WTC11 (cell line): ENCODE measurements around the gene EPM2A.

Source experiments
- CREB1 ChIP-seq: sonication (generic); formaldehyde crosslinking; IDR thresholded peaks from 2 replicates; pipeline ENCODE4 v1.8.0; 2023; ENCODE audit warnings: mild to moderate bottlenecking, missing genetic modification reagents
- FOXP1 ChIP-seq: sonication (generic); formaldehyde crosslinking; IDR thresholded peaks from 2 replicates; pipeline ENCODE4 v1.8.0; 2022; ENCODE audit warnings: missing genetic modification reagents, mild to moderate bottlenecking, moderate library complexity, borderline replicate concordance
- NR3C1 ChIP-seq: sonication (generic); formaldehyde crosslinking; conservative IDR thresholded peaks from 2 replicates; pipeline ENCODE4 v1.8.1; 2023; ENCODE audit warnings: low read depth, mild to moderate bottlenecking, missing genetic modification reagents
- PRDM15 ChIP-seq: sonication (generic); formaldehyde crosslinking; IDR thresholded peaks from 2 replicates; pipeline ENCODE4 v1.8.0; 2022; ENCODE audit warnings: missing genetic modification reagents
- SOX15 ChIP-seq: fragments of 250-450 bp; sonication (Bioruptor Pico); IDR thresholded peaks from 2 replicates; pipeline ENCODE4 v1.9.0; 2021; ENCODE audit warnings: mild to moderate bottlenecking
- ZNF138 ChIP-seq: sonication (generic); formaldehyde crosslinking; conservative IDR thresholded peaks from 2 replicates; pipeline ENCODE4 v1.8.1; 2022; ENCODE audit warnings: mild to moderate bottlenecking, moderate library complexity, missing genetic modification reagents
- ZNF219 ChIP-seq: sonication (generic); formaldehyde crosslinking; IDR thresholded peaks from 2 replicates; pipeline ENCODE4 v1.8.0; 2023; ENCODE audit warnings: missing genetic modification reagents, mild to moderate bottlenecking, borderline replicate concordance
- TF ChIP-seq, protein P1 (sequence below): sonication (generic); formaldehyde crosslinking; IDR thresholded peaks from 2 replicates; pipeline ENCODE4 v1.8.0; 2022; ENCODE audit warnings: mild to moderate bottlenecking, missing genetic modification reagents
- TF ChIP-seq, protein P2 (sequence below): fragments of 200-600 bp; IDR thresholded peaks from 2 replicates; pipeline ENCODE4 v1.8.0; 2022; ENCODE audit warnings: antibody characterized with exemption
- TF ChIP-seq, protein P3 (sequence below): sonication (generic); formaldehyde crosslinking; IDR thresholded peaks from 2 replicates; pipeline ENCODE4 v1.8.1; 2022; ENCODE audit warnings: mild to moderate bottlenecking, missing genetic modification reagents, moderate library complexity, borderline replicate concordance
- TF ChIP-seq, protein P4 (sequence below): fragments of 250-450 bp; sonication (Bioruptor Pico); IDR thresholded peaks from 2 replicates; pipeline ENCODE4 v1.8.0; 2021; ENCODE audit warnings: mild to moderate bottlenecking

DNA sequence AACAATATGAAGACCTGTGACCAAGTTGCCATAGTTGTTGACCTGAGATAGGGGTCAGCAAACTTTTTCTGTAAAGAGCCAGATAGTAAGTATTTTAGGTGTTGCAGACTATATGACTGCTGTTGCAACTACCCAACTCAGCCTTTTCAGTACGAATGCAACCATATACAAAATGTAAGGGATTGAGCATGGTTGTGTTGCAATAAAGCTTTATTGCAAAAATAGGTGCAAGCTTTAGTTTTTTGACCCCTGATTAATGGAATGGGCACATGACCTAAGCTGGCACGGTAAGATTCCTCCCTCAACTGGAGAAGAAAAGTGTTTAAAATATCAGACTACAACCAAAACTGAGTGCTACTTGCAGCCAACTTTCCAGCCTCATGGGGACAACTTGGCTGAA lies 17.3 kb upstream of the EPM2A start:
- TF ChIP-seq CREB1 (CRISPR knock-in tag) (no peak), ZNF138 (no peak), PRDM15 (no peak), SOX15 (no peak), NR3C1 (CRISPR knock-in tag) (no peak), ZNF219 (CRISPR knock-in tag) (no peak), FOXP1 (CRISPR knock-in tag) (no peak)
- TF ChIP-seq, protein P1, sequence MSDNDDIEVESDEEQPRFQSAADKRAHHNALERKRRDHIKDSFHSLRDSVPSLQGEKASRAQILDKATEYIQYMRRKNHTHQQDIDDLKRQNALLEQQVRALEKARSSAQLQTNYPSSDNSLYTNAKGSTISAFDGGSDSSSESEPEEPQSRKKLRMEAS (CRISPR knock-in tag) = no peak
- TF ChIP-seq, protein P2, sequence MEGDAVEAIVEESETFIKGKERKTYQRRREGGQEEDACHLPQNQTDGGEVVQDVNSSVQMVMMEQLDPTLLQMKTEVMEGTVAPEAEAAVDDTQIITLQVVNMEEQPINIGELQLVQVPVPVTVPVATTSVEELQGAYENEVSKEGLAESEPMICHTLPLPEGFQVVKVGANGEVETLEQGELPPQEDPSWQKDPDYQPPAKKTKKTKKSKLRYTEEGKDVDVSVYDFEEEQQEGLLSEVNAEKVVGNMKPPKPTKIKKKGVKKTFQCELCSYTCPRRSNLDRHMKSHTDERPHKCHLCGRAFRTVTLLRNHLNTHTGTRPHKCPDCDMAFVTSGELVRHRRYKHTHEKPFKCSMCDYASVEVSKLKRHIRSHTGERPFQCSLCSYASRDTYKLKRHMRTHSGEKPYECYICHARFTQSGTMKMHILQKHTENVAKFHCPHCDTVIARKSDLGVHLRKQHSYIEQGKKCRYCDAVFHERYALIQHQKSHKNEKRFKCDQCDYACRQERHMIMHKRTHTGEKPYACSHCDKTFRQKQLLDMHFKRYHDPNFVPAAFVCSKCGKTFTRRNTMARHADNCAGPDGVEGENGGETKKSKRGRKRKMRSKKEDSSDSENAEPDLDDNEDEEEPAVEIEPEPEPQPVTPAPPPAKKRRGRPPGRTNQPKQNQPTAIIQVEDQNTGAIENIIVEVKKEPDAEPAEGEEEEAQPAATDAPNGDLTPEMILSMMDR = no peak
- TF ChIP-seq, protein P3, sequence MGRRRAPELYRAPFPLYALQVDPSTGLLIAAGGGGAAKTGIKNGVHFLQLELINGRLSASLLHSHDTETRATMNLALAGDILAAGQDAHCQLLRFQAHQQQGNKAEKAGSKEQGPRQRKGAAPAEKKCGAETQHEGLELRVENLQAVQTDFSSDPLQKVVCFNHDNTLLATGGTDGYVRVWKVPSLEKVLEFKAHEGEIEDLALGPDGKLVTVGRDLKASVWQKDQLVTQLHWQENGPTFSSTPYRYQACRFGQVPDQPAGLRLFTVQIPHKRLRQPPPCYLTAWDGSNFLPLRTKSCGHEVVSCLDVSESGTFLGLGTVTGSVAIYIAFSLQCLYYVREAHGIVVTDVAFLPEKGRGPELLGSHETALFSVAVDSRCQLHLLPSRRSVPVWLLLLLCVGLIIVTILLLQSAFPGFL (CRISPR knock-in tag) = no peak
- TF ChIP-seq, protein P4, sequence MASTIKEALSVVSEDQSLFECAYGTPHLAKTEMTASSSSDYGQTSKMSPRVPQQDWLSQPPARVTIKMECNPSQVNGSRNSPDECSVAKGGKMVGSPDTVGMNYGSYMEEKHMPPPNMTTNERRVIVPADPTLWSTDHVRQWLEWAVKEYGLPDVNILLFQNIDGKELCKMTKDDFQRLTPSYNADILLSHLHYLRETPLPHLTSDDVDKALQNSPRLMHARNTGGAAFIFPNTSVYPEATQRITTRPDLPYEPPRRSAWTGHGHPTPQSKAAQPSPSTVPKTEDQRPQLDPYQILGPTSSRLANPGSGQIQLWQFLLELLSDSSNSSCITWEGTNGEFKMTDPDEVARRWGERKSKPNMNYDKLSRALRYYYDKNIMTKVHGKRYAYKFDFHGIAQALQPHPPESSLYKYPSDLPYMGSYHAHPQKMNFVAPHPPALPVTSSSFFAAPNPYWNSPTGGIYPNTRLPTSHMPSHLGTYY (CRISPR knock-in tag) = no peak
